Duodenal mucosa (tissue), 2 donors: ENCODE results near the gene SRGAP1.
"Not testable (repeated sequence)": the region's sequence is repeated elsewhere in the genome, so short reads cannot be mapped to it uniquely, and the experiment has no call there.

Source experiments
- H3K27ac ChIP-seq: one replicate; pipeline ENCODE4 v1.7.0; 2013; ENCODE audit warnings: low read depth, low read length
- H3K27me3 ChIP-seq, 2 donors: one replicate each; pipeline ENCODE4 v1.7.0; 2013; ENCODE audit warnings: low read length in 2 of 2, control low read depth in 1 of 2; ENCODE audit not compliant: insufficient read depth in 2 of 2, control insufficient read depth in 1 of 2
- H3K36me3 ChIP-seq, 2 donors: one replicate each; pipeline ENCODE4 v1.7.0; 2013; ENCODE audit warnings: low read length in 2 of 2, control low read depth in 1 of 2; ENCODE audit not compliant: insufficient read depth in 2 of 2, control insufficient read depth in 1 of 2
- H3K4me1 ChIP-seq, 2 donors: one replicate each; pipeline ENCODE4 v1.7.0; 2013; ENCODE audit warnings: low read length in 2 of 2, control low read depth in 1 of 2; ENCODE audit not compliant: insufficient read depth in 2 of 2, control insufficient read depth in 1 of 2
- H3K4me3 ChIP-seq, 2 donors: one replicate each; pipeline ENCODE4 v1.7.0; 2013; ENCODE audit warnings: low read length in 2 of 2, low read depth in 1 of 2
- H3K9ac ChIP-seq, 2 donors: one replicate each; pipeline ENCODE4 v1.7.0; 2013; ENCODE audit warnings: low read length in 2 of 2, low read depth in 1 of 2
- H3K9me3 ChIP-seq, 2 donors: one replicate each; pipeline ENCODE4 v1.7.0; 2013; ENCODE audit warnings: low read length in 2 of 2, control low read depth in 1 of 2; ENCODE audit not compliant: control insufficient read depth in 1 of 2

Gene SRGAP1

GRCh38 chr12:64125913-64126312, 281.4 kb downstream of the SRGAP1 start:
- Histone ChIP-seq H3K36me3 (peaks cover 9 to 22% of the 10 kb centered on the region in 2 donors), H3K27me3 (no peaks in the 10 kb centered on the region), H3K9ac (no peak overlapping the region), H3K4me3 (no peak overlapping the region), H3K4me1 (no peaks in the 10 kb centered on the region), H3K27ac (no peak overlapping the region), H3K9me3 (no peaks in the 10 kb centered on the region)

GRCh38 chr12:64127811-64128210, 283.3 kb downstream of the SRGAP1 start:
- Histone ChIP-seq H3K4me1 (no peaks in the 10 kb centered on the region), H3K36me3 (peaks cover 9 to 22% of the 10 kb centered on the region in 2 donors), H3K9ac (no peak overlapping the region), H3K9me3 (no peaks in the 10 kb centered on the region), H3K4me3 (no peak overlapping the region), H3K27ac (no peak overlapping the region), H3K27me3 (no peaks in the 10 kb centered on the region)

- Histone ChIP-seq H3K9ac (no peak overlapping the region), H3K9me3 (peaks cover 2% of the 10 kb centered on the region in 2 donors), H3K27ac (no peak overlapping the region), H3K4me3 (no peak overlapping the region), H3K27me3 (no peaks in the 10 kb centered on the region), H3K36me3 (peaks cover 12 to 22% of the 10 kb centered on the region in 2 donors), H3K4me1 (no peaks in the 10 kb centered on the region)
Measured at GRCh38 chr12:64128366-64128765, 283.9 kb downstream of the SRGAP1 start.

- peaks cover 14 to 22% of the 10 kb centered on the region in 2 donors for H3K36me3 ChIP-seq
- H3K27me3 ChIP-seq: not testable (repeated sequence)
Measured at GRCh38 chr12:64130476-64130875, 286.0 kb downstream of the SRGAP1 start.

GRCh38 chr12:64131456-64131855, 287.0 kb downstream of the SRGAP1 start:
- H3K27ac ChIP-seq, H3K9me3 ChIP-seq, H3K27me3 ChIP-seq, H3K4me3 ChIP-seq, H3K9ac ChIP-seq, H3K4me1 ChIP-seq: not testable (repeated sequence)
- peaks cover 14 to 22% of the 10 kb centered on the region in 2 donors for H3K36me3 ChIP-seq

More at GRCh38 chr12:64130476-64130875, 286.0 kb downstream of the SRGAP1 start:
- not testable (repeated sequence) for H3K9me3 ChIP-seq, H3K9ac ChIP-seq, H3K4me1 ChIP-seq, H3K4me3 ChIP-seq, H3K27ac ChIP-seq

- not testable (repeated sequence) for H3K4me3 ChIP-seq, H3K27ac ChIP-seq, H3K9me3 ChIP-seq, H3K27me3 ChIP-seq, H3K4me1 ChIP-seq, H3K9ac ChIP-seq
- H3K36me3 ChIP-seq: peaks cover 14 to 19% of the 10 kb centered on the region in 2 donors
Measured at GRCh38 chr12:64132672-64133071, 288.2 kb downstream of the SRGAP1 start.

GRCh38 chr12:64137117-64137516, 292.6 kb downstream of the SRGAP1 start:
- Histone ChIP-seq H3K27ac (no peak overlapping the region), H3K27me3 (no peaks in the 10 kb centered on the region)

GRCh38 chr12:64139021-64139420, 294.5 kb downstream of the SRGAP1 start:
- H3K9ac ChIP-seq: no peak overlapping the region
- H3K4me1 ChIP-seq: no peaks in the 10 kb centered on the region
- no peaks in the 10 kb centered on the region for H3K27me3 ChIP-seq
- no peak overlapping the region for H3K4me3 ChIP-seq
- peaks cover 0 to 12% of the 10 kb centered on the region in 2 donors for H3K36me3 ChIP-seq
- no peaks in the 10 kb centered on the region for H3K9me3 ChIP-seq
- H3K27ac ChIP-seq: no peak overlapping the region

More at GRCh38 chr12:64137117-64137516, 292.6 kb downstream of the SRGAP1 start:
- Histone ChIP-seq H3K4me3 (no peak overlapping the region), H3K4me1 (no peaks in the 10 kb centered on the region), H3K9me3 (peaks cover 4 to 7% of the 10 kb centered on the region in 2 donors), H3K9ac (no peak overlapping the region), H3K36me3 (peaks cover 0 to 5% of the 10 kb centered on the region in 2 donors)

GRCh38 chr12:64142382-64142781, 297.9 kb downstream of the SRGAP1 start:
- no peaks in the 10 kb centered on the region for H3K4me1 ChIP-seq
- no peaks in the 10 kb centered on the region for H3K9me3 ChIP-seq
- no peak overlapping the region for H3K27ac ChIP-seq
- no peaks in the 10 kb centered on the region for H3K27me3 ChIP-seq
- H3K9ac ChIP-seq: no peak overlapping the region
- peaks cover 0 to 17% of the 10 kb centered on the region in 2 donors for H3K36me3 ChIP-seq
- no peak overlapping the region for H3K4me3 ChIP-seq

- H3K36me3 ChIP-seq: peaks cover 0 to 17% of the 10 kb centered on the region in 2 donors
- H3K9me3 ChIP-seq: no peaks in the 10 kb centered on the region
- no peak overlapping the region for H3K9ac ChIP-seq
- H3K4me1 ChIP-seq: no peaks in the 10 kb centered on the region
- no peak overlapping the region for H3K4me3 ChIP-seq
- H3K27me3 ChIP-seq: no peaks in the 10 kb centered on the region
- H3K27ac ChIP-seq: no peak overlapping the region
Measured at GRCh38 chr12:64142784-64143183, 298.3 kb downstream of the SRGAP1 start.

- Histone ChIP-seq H3K4me3 (no peak overlapping the region), H3K9me3 (no peaks in the 10 kb centered on the region)
Measured at GRCh38 chr12:64145226-64145625, 300.7 kb downstream of the SRGAP1 start.

More at GRCh38 chr12:64145226-64145625, 300.7 kb downstream of the SRGAP1 start:
- Histone ChIP-seq H3K27ac (no peak overlapping the region), H3K27me3 (no peaks in the 10 kb centered on the region), H3K36me3 (peaks cover 0 to 17% of the 10 kb centered on the region in 2 donors), H3K9ac (no peak overlapping the region), H3K4me1 (no peaks in the 10 kb centered on the region)
